Heart left ventricle (tissue), 13 donors: ENCODE measurements around the gene SERP2.
A peak's percentile ranks its signal among the peaks of the same experiment; 100 is the strongest.

Source experiments
- POLR2A ChIP-seq, 2 donors: fragments of 450-650 bp; IDR thresholded peaks; one replicate each; pipeline ENCODE4 v1.6.1; 2017; ENCODE audit warnings: antibody characterized with exemption in 2 of 2, mild to moderate bottlenecking in 2 of 2, moderate library complexity in 2 of 2
- TF ChIP-seq, protein P1 (sequence below), 12 donors: fragments of 200-600 bp; sonication (generic) in 4 of 12; IDR thresholded peaks; one replicate each; pipeline versions ENCODE4 v1.5.0 to v1.8.0; 2018 to 2022; ENCODE audit warnings: antibody characterized with exemption in 12 of 12, mild to moderate bottlenecking in 5 of 12
- donor health status: ischemic (EF 13 %, LVEDD 7.1; RV severe dilation, severe dysfunction).
- donor health status: DM: no; HTN: yes; CAD: no.
- donor health status: DM: no; HTN: no; CAD: no.
- donor health status: ischemic (EF 25% LVEDD 6.9; RV normal size, moderate dysfunction).
- donor health status: ischemic (EF 25% LVEDD 5.7; RV mildly dilated, moderate dysfunction).
- donor health status: ischemic (EF 35%, LVEDD 5.7; RV mildly dilated, moderate dysfunction).
- donor health status: nonischemic (EF 11% LVEDD 7.7; RV severe dilation, severe dysfunction).
- donor health status: DM: yes; HTN: yes; CAD: no.
- donor health status: PGD.
- donor health status: ischemic (EF 29% LVEDD 5.4; RV normal size, mild dysfunction).
- donor health status: nonischemic (EF 23%, LVEDD 6.1; RV moderate dilation, normal function).

DNA sequence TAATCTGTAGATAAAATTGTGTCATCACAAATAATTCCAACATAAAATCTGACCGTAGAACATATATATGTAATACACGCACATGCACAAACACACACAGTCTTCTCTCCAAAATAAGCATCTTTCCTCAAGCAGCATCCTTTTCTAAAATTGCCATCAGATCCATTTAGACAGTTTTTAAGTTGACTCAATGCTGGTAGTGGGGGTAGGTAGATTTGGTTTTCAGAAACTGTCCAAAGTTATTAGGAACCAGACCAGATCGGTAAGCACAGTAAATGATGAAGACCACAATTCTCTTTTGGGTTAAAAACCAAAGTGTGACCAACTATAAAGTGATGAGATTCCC lies 64.6 kb downstream of the SERP2 start:
- TF ChIP-seq, protein P1, sequence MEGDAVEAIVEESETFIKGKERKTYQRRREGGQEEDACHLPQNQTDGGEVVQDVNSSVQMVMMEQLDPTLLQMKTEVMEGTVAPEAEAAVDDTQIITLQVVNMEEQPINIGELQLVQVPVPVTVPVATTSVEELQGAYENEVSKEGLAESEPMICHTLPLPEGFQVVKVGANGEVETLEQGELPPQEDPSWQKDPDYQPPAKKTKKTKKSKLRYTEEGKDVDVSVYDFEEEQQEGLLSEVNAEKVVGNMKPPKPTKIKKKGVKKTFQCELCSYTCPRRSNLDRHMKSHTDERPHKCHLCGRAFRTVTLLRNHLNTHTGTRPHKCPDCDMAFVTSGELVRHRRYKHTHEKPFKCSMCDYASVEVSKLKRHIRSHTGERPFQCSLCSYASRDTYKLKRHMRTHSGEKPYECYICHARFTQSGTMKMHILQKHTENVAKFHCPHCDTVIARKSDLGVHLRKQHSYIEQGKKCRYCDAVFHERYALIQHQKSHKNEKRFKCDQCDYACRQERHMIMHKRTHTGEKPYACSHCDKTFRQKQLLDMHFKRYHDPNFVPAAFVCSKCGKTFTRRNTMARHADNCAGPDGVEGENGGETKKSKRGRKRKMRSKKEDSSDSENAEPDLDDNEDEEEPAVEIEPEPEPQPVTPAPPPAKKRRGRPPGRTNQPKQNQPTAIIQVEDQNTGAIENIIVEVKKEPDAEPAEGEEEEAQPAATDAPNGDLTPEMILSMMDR (IDR thresholded peaks at IDR 0.05) = peak in 2 of 12 donors; percentile 6 to 11
- no peak for TF ChIP-seq POLR2A (IDR thresholded peaks at IDR 0.05)
